HG02884 (cell line): ENCODE data around the gene HOXA4.

Experiments used
- ATAC-seq: cut with Tn5 transposase; IDR thresholded peaks from one replicate; pipeline ENCODE4 v1.9.1; 2021; ENCODE audit warnings: mild to moderate bottlenecking, moderate library complexity; ENCODE audit not compliant: unreplicated experiment

Gene HOXA4

DNA sequence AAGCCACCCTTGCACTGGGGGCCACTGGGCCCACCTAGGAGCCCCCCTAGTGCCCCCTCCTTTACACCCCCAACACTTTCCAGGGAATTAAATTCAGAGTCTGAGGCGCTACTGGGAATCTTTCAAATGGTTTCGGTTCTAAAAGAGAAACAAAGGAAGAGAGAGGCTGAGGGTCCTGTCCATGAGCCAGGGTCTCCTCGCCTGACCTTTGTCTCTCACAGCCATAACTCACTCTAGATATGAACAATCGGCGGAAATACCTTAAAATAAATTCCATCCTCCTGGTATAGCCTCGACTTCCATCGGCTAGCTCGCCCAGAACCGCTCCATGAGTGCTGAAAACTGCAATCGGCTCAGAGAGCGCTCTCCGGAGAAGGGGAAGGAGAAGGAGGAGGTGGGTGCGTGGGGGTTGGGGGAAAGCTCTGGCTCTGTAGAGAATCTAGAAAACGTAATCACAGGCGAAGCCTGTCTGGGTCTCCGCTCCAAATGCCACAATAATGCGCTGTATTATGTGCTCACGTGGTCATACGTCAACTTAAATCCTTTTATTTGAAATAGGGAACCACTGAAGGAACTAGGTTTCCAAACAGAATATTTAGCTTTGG, 12.6 kb downstream of the HOXA4 start:
- no peak for ATAC-seq

DNA sequence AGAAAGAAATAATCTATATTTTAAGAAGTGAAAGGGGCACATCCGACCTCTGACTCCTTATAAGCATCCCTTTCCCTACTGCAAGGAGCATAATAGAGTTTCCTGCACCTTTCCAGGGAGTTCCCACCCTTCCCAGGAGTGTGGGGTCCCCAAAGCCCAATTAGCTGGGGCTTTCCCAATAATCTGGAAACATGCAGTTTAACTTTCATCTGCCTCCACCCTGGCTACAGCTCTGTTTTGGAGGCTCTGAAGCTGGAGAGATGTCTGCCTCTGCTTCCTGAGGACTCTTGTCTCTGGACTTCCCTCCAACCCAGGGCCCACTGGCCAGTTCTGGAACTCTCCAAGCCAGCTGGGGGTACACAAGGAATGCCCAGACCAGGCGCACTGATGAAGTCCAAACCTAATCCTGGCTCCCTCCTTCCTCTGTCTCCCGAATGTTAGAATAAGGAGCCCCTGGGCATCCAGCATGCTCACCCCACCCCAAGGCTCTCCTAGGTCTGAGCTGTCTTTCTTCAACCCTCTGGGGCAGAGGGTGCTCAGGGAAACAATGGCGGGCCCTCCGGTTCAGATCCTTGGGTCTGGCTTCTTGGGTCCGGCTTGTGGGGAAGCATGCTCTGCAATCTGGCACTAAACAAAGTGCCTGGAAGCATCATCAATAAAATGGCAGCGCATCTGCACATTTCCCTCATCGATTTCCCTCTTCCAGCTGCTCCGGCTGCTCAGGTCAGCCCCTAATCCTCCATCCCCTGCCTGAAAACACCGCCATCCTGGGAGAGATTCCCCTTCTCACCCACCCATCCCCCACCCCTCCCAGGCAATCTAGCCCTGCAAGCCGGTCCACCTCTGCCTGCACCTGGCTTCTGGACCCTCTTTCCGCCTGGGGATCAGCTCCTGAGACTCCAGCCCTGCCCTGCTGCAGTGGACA, 13.3 kb downstream of the HOXA4 start:
- ATAC-seq, result no peak

DNA sequence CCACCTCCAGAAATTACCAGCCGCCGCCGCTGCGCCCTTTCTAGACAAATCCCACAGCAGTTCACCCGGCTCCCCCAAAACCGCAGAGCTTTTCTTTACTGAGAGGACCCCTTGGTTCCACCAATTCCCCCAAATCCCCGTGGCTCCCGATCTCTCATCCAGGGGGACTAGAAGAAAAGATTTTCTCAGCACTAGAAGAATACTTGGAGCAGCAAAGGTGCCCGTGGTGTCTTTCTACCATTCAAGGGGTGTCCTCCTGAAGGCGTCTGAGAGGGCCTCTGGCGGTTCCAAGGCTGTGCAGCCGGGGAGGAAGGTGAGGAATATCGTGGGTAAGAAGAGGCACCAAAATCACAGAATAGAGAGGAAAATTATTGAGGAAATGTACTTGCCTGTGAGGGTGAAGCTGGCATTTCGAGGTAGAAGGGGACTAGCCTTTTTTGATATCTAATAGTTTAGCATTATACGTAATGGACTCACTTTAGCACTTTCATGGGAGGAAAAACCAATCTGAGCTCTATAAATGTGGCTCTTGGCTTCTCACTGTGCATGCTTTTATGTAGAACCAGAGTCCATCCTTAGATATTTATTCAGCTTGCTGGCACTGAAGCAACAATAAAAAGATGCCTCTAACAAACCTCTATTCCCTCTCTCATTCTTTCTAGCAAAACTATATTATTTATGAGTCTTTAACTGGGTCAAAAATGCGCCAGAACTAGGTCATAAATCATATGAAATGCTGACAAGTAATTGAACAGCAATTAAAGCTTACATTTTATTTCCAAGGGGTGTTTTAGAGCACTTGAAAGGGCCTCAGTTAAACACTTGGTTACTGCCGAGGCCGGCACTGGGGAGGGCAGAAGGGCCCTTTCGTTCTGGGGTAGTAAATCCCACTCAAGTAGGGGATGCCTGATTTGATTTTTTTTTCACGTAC, 14.3 kb downstream of the HOXA4 start:
- ATAC-seq, result no peak

DNA sequence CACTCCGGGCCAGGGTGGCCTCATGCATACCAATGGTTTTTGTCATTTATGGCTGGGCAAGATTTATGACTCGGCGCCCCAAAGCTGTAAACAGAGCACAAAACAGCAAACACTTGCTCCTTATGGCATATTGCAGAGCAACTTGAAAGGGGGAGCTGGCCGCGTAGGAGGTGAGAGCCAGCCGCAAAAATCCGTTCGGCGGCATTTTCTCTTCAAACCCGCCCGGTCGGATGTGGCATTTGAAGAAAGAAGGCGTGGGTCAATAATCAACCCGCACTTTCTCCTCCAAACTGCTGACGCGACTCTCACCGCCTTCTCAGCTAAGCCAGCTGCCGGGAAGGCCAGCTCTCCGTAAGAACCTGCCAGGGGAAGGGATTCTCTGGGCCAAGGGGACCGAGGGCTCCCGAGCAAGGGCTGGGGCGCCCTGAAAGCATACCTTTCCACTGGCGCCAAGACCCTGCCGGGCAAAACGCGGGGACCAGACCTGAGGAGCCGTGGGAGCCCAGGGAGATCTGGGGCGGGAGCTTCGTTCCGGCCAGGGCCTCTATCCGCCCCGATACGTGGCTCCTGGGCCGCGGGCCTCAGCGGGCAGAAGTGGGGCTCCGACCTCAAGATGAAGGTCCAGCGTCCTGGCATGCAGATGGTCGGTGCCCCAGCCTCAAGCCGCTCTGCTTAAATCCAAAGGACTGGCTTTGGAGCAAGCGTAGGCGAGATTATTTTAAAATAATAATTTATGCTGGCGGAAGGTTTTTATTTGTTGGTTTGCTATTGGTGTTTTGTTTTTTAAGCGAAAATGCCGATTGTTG, 15.1 kb downstream of the HOXA4 start:
- ATAC-seq, result no peak

DNA sequence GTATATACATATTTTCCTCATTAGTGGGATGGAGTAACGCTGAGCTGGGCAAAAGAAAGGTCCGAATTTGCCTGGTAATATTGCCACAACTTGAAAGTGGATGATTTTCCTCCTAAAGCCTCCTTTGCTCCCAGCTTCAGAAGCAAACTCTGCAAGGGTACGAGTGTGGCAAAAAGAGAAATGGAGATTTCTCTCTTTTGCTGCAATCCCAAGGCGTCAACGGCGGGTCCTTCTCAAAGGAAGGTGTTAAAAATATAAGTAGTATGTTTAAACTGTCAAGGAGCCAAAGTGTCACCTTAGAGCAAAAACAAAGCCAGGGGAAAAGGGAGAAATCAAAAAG, 15.7 kb downstream of the HOXA4 start:
- no peak for ATAC-seq

DNA sequence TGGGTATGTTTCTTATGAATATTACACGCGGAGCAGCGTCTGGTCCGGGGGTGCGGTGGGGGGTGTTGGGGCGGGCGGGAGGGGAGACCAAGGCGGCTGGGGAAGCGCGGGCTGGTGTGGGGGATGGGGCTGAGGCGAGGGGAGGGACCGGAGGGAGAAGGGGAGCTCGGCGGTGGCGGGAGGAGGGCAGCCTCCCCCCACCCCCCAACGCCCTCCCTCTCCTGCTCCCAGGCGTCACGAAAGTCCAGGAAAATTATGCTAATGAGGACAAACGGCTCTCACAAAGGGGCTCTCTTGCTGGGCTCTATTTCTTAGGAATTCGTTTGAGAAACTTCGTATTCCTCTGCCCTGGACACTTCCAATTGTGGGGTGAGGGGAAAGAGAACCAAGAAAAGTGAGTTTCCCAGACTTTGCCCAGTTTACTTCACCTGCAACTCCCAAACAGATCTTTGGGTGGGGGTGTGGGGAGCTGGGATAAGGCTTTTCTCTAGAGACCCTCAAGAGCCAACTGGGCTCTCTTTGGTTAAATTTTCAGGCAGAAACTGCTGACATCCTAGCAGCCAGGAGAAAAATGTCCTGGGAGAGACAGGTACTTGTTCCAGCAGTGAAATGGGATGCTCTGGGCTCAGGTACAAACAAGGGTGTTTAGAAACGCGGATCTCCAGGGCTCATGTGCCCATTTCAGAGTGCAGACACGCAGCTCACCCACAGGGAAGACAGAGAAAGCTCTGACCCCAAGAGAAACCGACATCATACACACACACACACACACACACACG, 16.4 kb downstream of the HOXA4 start:
- no peak for ATAC-seq

DNA sequence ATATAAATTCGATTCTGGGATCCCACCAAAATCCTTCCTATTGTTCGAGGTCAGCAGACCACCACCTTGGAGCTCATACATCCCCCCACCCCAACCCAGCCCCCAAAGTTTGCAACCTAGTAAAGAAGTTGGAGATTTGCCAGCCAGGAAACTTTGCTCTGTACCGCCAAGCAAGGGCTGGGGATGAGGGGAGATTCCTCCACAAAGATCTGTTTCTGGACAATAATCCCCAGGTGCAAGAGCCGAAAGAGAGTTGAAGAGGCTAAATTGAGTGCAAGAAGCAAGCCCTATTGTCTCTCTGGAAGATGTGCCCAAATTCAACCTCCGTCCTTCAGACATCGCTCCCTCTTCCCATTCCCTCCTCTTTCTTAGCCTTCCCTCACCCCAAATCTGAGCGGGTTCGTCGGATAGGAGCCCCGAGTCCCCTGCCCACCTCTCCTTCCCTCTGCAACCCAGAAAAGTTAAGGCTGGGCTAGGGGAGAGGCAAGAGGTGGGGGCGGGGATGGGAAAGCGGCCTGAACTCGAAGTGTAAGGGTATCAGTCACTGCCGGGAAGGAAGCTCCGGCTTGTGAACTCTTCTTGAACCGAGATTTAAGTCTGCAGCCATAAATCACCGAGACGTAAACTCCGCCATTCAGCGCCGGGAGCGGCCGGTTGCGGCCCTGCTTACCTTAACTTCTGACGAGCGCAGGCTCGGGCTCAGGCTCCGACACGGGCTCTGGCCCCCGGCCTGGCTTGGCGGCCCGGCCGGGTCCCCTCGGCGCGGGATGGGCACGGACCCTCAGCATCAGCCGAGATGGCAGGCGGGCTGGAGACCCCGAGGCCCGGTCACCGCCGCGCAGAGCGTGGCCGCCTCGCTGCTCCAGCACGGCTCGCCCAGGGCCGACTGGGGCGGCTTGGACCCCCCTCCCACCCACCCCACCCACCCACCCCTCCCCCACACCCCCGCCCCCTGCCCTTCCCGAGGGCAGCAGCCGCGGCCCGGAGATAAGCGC, 17.3 kb downstream of the HOXA4 start:
- no peak for ATAC-seq

DNA sequence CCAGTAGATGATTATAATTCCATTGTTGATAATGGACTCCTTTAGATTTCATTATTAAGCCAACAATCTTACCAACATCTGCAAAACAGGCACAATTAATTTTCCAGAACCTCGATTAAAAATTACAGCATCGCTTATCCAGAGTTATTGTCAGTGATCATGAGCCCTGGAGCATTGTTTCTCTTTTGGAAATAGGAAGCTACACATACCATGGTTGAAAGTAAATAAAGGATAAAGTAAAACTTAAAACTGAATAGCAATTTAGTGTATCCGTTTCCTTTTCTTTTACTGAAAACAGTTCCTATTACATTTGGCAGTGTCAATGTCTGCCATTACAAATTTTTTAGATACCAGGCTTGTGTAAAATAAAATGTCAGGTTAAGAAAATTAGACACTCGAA, 18.2 kb downstream of the HOXA4 start:
- ATAC-seq, result no peak

DNA sequence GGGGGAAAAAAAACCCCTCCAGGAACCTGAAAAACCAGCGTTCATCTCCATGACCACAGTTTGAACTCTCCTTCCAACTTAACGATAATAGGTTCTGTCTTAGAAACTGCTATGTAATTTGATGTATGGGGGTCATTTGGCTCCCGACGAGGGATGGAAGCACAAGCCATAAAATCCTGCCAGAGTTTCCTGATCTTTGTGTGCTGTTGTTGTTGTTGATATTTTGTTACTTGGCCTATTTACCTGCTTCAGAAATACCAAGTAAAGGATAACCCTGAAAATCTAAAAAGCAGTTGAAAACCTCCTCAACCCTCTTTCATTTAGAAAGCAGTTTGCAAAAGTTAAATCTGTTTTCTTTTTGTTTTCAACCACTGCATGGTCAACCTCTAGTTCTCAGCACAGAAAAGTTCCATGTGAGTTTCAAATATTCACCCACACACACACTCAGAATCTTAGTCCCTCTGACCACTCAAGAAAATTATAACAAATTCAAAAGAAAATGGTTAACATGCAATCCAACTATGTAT, 18.7 kb downstream of the HOXA4 start:
- no peak for ATAC-seq

DNA sequence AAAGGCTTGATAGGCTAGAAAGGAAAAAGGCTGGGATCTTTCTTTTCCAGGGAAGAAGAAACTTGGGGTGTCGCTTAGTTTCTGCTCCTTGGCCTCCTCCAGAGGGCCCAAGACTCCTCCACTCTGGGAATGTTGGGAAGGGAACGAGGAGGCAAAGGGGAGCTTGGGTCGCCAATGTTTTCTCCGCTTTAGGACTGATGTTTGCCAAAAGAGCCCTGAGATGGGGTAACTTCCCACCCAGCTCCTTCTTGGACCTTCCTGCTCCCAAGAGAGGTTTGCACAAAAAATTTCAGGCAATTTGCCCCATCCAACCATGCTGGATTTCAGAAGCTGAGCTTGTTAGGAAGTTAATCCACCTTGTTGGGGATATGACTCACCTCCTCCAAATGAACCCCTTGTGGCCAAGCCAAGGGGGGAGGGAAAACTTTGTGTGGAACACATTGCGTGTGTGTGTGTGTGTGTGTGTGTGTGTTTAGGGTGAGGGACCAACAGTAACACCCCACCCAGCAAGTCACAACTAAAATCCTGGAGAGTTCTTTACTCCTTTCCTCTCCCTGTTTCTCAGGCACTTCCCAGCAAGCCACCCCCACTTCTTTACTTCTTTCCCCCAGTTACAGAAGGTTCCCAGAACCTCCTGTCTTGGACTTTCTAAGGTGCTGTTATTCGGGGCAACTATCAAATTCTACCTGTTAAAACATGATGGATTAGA, 19.4 kb downstream of the HOXA4 start:
- no peak for ATAC-seq

DNA sequence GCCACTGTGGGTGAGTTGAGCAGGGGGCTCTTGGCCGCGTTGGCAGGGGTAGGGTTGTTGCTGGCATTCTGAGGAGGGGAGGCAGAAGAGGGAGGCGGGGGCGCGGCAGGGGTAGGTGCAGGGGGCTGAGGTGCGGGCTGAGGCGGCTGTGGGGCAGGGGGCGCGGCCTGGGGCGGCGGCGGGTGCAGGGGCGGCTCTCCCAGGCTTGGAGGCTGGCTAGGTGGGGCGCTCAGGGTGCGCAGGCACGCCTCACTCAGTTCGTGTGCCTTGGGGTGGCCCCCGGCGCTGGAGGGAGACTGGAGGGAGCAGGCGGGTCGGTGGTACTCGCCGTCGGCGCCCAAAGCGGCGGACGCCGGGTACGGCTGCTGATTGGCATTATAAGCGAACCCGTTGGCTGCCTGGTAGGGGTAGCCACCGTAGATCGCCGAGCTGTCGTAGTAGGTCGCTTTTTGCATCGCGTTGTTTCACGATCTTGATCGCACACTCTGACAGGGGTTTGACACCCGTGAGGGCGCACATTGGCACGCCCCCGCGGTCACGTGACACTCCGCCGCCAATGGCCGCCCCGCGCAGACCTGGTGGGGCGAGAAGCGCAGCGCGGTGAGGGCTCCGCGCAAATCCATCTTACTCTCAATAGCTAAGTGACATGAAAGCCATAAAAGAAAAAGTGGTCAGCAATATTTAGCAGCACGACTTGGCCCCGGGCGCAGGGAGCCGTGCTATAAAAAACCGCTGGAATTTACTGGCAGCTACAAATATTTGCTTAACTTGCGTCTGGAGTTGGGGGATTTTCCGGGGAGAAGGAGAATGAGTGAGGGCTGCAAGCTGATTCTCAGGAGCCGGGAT, 20.1 kb downstream of the HOXA4 start:
- no peak for ATAC-seq

DNA sequence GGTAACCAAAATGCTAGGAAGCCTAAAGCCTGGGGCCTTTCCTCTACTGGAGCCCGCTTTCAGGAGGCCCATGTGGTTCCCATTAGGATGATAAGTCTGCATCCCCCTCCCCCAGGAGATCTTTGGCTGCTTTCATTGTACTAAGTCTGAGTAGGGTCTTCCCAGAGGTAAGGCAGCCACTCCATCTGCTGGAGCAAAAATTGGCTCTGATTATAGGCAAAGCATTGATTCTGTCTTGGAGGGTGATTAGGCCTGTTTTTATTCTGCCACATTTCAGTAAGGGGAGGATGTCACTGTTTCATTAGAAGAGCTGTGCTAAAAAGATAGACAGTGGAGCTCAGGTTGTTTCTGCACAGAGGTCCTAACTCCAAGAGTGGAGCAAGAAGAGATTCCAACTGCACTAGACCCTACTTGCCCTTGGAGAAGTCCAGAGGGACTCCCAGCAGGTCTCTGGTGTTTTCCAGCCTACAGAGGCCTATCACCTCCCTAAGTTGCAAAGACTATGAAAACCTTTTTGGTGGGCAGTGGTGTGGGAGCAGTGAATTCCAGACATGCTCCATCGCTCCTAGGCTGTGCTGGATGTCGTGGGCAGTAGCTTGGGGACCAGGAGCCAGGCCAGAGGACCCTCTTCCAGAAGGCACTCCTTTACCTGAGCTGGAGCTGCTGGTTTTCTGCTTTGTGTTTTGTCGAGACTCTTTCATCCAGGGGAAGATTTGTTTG, 20.9 kb downstream of the HOXA4 start:
- ATAC-seq, result no peak

DNA sequence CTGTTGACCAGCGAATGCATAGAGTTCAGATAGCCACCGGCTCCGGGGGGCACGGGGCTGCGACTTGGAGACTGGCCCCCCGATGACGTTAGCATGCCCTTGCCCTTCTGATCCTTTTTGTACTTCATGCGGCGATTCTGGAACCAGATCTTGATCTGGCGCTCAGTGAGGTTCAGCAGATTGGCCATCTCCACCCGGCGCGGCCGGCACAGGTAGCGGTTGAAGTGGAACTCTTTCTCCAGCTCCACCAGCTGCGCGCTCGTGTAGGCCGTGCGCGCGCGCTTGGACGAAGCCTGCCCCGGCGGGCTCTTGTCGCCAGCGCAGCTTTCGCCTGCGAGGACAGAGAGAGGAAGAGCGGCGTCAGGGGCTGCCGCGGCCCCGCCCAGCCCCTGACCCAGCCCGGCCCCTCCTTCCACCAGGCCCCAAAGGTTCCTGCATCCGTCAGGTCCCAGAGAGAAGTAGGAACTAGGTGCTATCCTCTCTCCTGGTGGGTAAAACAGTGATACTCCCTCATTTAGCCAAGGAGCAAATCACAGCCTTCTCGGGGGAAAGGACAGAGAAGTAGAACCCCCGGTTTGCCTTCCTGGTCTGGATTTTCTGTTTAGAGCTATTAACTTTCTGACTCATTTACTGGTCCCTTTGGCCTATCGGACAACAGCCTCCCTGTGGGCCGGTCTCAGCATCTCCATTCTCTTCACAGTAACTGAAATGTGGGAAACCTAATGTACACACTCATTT, 22.0 kb downstream of the HOXA4 start:
- ATAC-seq, result no peak

DNA sequence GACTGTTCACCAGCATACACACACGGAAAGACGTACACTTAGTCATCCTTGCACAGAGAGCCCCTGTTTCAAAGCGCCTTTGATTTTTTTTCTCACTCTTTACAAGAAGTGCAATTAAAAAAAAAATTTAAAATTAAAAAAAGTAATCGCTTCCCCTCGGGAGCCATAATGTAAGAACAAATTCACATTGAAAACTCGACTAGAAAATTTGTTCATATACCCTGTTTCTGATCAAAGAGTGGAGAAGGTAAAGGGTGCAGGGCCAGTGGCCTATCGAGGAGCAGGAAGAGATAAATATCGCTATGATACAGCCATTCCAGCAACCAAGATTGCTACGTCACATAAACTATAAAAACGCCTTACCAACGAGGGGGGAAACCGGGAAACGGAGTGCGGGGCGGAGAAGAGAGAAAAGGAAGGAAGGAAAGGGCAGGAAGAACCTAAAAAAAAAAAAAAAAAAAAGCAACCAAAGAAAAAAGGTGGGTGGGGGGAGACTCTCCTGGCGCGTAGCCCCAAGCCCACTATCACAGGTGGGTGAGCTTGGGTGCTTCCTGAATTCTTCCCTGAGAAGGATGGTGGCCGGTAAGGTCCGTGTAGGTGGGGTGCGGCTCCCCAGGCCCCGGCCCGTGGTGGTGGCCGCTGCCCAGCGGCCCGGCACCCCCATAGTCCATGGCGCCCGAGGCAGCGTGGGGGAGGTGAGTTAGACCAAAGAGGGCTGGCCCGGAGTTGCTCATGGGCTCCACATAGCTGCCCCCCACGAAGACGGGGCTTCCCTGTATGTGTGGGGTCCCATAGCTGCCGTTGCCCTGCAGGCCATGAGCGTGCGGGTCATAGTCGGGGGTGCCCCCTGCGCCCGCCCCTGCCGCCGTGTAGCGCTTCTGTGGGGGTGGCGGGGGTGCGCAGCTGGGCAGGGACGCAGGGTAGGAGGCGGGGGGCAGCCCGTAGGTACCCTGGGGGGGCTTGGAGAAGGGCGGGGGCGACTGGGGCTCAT, 22.9 kb downstream of the HOXA4 start:
- no peak for ATAC-seq

DNA sequence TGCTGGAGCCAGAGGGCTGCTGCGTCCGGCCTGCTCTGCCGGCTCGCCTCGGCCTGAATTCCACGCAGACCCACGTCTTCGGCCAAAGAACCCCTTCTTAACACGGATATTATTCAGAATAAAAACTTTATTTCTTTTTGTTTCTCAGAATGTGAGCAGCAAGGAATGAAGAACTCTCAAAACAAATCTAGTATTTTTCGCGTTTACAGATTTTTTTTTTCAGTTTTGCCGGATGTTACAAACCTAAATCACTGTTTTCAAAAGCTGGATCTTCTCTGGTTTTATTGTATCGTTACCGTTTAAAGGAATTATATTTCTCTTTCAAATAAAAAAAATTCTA, 23.7 kb downstream of the HOXA4 start:
- ATAC-seq, result no peak
